Common myeloid progenitor, CD34-positive (primary cell): Measurements from ENCODE around the gene DLGAP4.

Experiments
- CTCF ChIA-PET: fragments of 350-600 bp; sonication (Branson Sonifier 250); formaldehyde crosslinking; loops from one replicate; lab custom pipeline; 2021; ENCODE audit warnings: antibody characterized with exemption; lab: Charles Lee
- POLR2A ChIA-PET: fragments of 350-600 bp; sonication (Branson Sonifier 250); formaldehyde crosslinking; loops from one replicate; lab custom pipeline; 2021; ENCODE audit warnings: antibody characterized with exemption; lab: Charles Lee
- DNase-seq, 3 donors: peaks; one replicate each; pipeline versions ENCODE4 v3.0.0 to v3.0.0-alpha.2; 2013
- H3K27ac ChIP-seq, 2 experiments: 1 replicate in 1 of 2; 2 replicates in 1 of 2; pipeline ENCODE4 v1.7.0; 2013; ENCODE audit warnings: inconsistent platforms in 2 of 2, low read length in 2 of 2, mild to moderate bottlenecking in 2 of 2, low read depth in 1 of 2, moderate library complexity in 1 of 2; ENCODE audit not compliant: severe bottlenecking in 2 of 2, insufficient read depth in 1 of 2, poor library complexity in 1 of 2
- H3K27me3 ChIP-seq, 5 experiments: replicated peaks in 2 of 5; 1 replicate in 3 of 5; 2 replicates in 2 of 5; pipeline versions ENCODE4 v1.6.1 to v1.7.0; 2013; ENCODE audit warnings: low read length in 4 of 5, mild to moderate bottlenecking in 2 of 5, moderate library complexity in 2 of 5, inconsistent platforms in 1 of 5; ENCODE audit not compliant: insufficient read depth in 5 of 5, control insufficient read depth in 4 of 5
- H3K36me3 ChIP-seq, 4 experiments: 1 replicate in 2 of 4; 2 replicates in 2 of 4; pipeline versions ENCODE4 v1.6.1 to v1.7.0; 2013; ENCODE audit warnings: low read length in 3 of 4, control low read depth in 1 of 4, mild to moderate bottlenecking in 1 of 4; ENCODE audit not compliant: control insufficient read depth in 4 of 4, insufficient read depth in 4 of 4
- H3K4me1 ChIP-seq, 4 experiments: 1 replicate in 3 of 4; 2 replicates in 1 of 4; pipeline versions ENCODE4 v1.6.1 to v1.7.1; 2013; ENCODE audit warnings: low read length in 3 of 4, mild to moderate bottlenecking in 3 of 4, control low read depth in 1 of 4, inconsistent platforms in 1 of 4, moderate library complexity in 1 of 4; ENCODE audit not compliant: control insufficient read depth in 4 of 4, insufficient read depth in 4 of 4; ENCODE audit errors: control extremely low read depth in 1 of 4
- H3K4me3 ChIP-seq, 7 experiments: 1 replicate in 4 of 7; 2 replicates in 3 of 7; pipeline versions ENCODE4 v1.5.1 to v1.7.0; 2013; ENCODE audit warnings: mild to moderate bottlenecking in 7 of 7, low read length in 6 of 7, moderate library complexity in 6 of 7, inconsistent platforms in 2 of 7, low read depth in 2 of 7, control low read depth in 1 of 7; ENCODE audit not compliant: insufficient read depth in 4 of 7, control insufficient read depth in 1 of 7; ENCODE audit errors: extremely low read depth in 1 of 7
- H3K9me3 ChIP-seq, 5 experiments: 1 replicate in 4 of 5; 2 replicates in 1 of 5; pipeline versions ENCODE4 v1.6.1 to v1.7.1; 2013; ENCODE audit warnings: low read length in 4 of 5, mild to moderate bottlenecking in 2 of 5, inconsistent platforms in 1 of 5, low read depth in 1 of 5, moderate library complexity in 1 of 5; ENCODE audit not compliant: control insufficient read depth in 4 of 5, insufficient read depth in 2 of 5; ENCODE audit errors: control extremely low read depth in 1 of 5
- WGBS: methylation state at CpG from one replicate; pipeline ENCODE4 v1.1.5; 2013; ENCODE audit not compliant: insufficient coverage; 5-methylcytosine and 5-hydroxymethylcytosine counted together

Gene DLGAP4

DNA sequence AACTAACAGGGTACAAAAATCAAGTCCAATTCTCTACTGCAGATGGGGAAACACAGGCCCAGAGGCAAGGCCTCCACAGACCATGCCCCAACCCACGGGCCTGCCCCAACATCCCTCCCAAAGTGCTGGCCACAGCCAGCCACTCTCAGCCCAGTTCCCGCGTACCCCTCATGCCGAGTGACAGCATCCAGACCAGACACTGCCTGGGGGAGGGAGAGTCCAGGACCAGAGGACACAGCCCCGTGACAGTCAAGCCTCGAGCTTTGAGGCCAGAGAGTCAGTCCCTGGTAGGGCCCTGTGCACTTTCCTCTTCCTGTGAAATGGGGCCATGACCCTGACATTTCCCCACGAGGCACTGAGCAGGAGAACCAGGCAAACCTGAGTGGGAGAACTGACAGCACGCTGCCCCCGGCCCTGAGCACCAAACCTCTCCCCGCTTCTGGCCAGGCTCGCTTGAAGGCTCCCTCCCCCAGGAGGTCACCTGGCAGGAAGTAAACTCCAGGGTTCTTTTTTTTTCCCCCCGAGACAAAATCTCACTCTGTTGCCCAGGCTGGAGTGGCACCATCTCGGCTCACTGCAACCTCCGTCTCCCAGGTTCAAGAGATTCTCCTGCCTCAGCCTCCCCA, 240.1 kb downstream of the DLGAP4 start:
- WGBS = 90% methylated on average over 13 of the region's 14 CpGs
- H3K27ac ChIP-seq = no peak overlapping the region
- H3K9me3 ChIP-seq = no peaks in the 10 kb centered on the region
- no peak for DNase-seq
- CTCF ChIA-PET = interaction anchor here (1.0 to 1.6 kb wide), 3 partner anchors 11 to 40 kb away, joined by 3 to 5 read pairs (median 4); no protein-coding TSS in a partner anchor
- H3K36me3 ChIP-seq = no peaks in the 10 kb centered on the region
- POLR2A ChIA-PET = no interaction called here
- no peaks in the 10 kb centered on the region for H3K27me3 ChIP-seq
- no peak overlapping the region for H3K4me3 ChIP-seq
- H3K4me1 ChIP-seq = peaks cover 0 to 7% (median 6%) of the 10 kb centered on the region in 4 experiments

DNA sequence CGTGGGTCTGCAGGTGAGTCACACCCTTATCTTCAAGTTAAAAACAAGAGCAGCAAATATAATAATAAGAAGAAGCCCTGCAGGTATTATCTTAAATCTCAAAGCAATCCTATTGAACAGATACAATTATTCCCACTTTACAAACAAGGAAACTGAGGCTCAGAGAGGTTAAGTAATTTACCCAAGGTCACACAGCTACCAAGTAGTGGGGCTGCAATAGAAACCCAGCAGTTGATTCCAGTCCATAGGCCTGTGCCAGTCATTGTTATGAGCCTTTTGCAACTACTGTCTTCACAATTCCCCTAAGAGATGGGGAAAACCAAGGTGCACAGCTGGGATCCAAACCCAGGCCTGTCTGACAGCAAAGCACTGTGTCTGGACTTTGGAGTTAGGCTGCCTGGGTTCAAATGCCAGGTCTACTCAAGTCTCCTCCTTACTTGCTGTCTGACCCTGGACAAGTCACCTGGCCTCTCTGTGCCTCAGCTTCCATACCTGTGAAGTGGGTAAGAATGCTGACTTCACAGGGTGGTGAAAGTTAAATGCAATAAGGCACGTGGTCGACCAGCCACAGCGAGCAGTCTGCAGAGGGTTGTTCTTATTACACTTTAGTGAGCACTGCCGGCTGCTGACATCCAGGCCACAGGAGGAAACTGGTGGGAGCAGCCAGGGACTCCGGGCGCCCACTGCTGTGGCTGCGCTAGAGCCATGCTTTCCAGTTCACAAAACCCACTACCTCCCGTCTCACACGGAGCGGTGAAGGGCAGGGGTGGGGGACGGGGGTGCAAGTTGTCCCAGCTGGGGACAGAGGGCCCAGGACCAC, 241.3 kb downstream of the DLGAP4 start:
- Histone ChIP-seq H3K36me3 (no peaks in the 10 kb centered on the region), H3K4me3 (no peak overlapping the region), H3K4me1 (peaks cover 0 to 7% (median 0%) of the 10 kb centered on the region in 4 experiments), H3K27ac (no peak overlapping the region), H3K9me3 (no peaks in the 10 kb centered on the region), H3K27me3 (no peaks in the 10 kb centered on the region)
- ChIA-PET POLR2A (no interaction called here), CTCF (interaction anchor here (1.1 to 2.9 kb wide), 4 partner anchors 10 to 50 kb away, joined by 3 to 8 read pairs (median 4); no protein-coding TSS in a partner anchor)
- WGBS = 95% methylated on average over 11 of the region's 12 CpGs
- no peak for DNase-seq

DNA sequence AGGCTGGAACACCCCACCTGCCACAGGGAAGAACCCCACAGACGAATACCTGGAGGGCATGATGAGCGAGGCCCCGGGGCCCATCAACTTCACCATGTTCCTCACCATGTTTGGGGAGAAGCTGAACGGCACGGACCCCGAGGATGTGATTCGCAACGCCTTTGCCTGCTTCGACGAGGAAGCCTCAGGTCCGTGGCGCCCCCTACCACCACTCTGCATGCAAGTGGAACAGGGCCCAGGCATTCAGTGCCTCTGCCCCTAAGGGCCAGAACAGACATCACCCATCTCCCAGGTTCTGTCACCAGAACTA, 241.8 kb downstream of the DLGAP4 start:
- H3K27me3 ChIP-seq = no peaks in the 10 kb centered on the region
- H3K36me3 ChIP-seq = no peaks in the 10 kb centered on the region

DNA sequence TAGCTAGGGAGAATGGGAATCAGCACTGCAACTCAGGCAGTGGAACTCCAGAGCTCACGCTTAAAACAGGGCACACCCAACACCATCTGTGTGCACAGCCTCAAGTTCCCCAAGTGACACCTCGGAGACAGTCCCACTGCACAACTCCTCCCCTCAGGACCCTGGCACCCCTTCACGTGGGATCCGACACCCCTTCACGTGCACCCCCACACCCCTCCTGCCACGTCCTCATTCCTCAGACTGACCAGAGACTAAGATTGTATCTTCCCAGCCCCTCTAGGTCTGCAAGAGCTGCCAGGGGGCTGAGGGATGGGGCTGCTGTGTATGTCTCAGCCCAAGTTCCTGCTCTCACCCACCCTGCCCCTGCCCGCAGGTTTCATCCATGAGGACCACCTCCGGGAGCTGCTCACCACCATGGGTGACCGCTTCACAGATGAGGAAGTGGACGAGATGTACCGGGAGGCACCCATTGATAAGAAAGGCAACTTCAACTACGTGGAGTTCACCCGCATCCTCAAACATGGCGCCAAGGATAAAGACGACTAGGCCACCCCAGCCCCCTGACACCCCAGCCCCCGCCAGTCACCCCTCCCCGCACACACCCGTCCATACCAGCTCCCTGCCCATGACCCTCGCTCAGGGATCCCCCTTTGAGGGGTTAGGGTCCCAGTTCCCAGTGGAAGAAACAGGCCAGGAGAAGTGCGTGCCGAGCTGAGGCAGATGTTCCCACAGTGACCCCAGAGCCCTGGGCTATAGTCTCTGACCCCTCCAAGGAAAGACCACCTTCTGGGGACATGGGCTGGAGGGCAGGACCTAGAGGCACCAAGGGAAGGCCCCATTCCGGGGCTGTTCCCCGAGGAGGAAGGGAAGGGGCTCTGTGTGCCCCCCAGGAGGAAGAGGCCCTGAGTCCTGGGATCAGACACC, 242.8 kb downstream of the DLGAP4 start:
- CTCF ChIA-PET = interaction anchor here (1.2 to 2.9 kb wide), 4 partner anchors 9 to 225 kb away, joined by 3 to 8 read pairs (median 4); partner anchors contain the start of gene DSN1
- Histone ChIP-seq H3K27me3 (no peaks in the 10 kb centered on the region), H3K9me3 (no peaks in the 10 kb centered on the region), H3K27ac (no peak overlapping the region), H3K4me3 (no peak overlapping the region), H3K4me1 (peaks cover 0 to 3% (median 0%) of the 10 kb centered on the region in 4 experiments), H3K36me3 (no peaks in the 10 kb centered on the region)
- POLR2A ChIA-PET = interaction anchor here (0.6 kb wide), 1 partner anchor 10 kb away, joined by 3 read pairs; no protein-coding TSS in a partner anchor
- DNase-seq = no peak
- 96% methylated on average over 15 of the region's 23 CpGs for WGBS

More for the DNA sequence above, 241.8 kb downstream of the DLGAP4 start:
- Histone ChIP-seq H3K27ac (no peak overlapping the region), H3K4me1 (peaks cover 0 to 3% (median 0%) of the 10 kb centered on the region in 4 experiments), H3K9me3 (no peaks in the 10 kb centered on the region), H3K4me3 (no peak overlapping the region)
- peak in 2 of 3 donors; percentile 33 to 43 for DNase-seq
- POLR2A ChIA-PET = no interaction called here
- CTCF ChIA-PET = interaction anchor here (1.5 to 2.9 kb wide), 2 partner anchors 14 to 49 kb away, joined by 3 to 8 read pairs; no protein-coding TSS in a partner anchor
- WGBS = 96% methylated on average over 10 of the region's 12 CpGs

DNA sequence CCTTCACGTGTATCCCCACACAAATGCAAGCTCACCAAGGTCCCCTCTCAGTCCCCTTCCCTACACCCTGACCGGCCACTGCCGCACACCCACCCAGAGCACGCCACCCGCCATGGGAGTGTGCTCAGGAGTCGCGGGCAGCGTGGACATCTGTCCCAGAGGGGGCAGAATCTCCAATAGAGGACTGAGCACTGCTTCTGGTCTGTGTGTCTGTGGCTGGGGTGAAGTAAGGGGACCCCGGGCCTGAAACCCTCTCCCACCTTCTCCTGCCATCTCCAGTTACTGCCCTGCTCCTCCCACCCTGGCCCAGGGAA, 243.4 kb downstream of the DLGAP4 start:
- DNase-seq = no peak
- Histone ChIP-seq H3K36me3 (no peaks in the 10 kb centered on the region), H3K9me3 (no peaks in the 10 kb centered on the region), H3K27ac (no peak overlapping the region), H3K27me3 (no peaks in the 10 kb centered on the region), H3K4me3 (no peak overlapping the region), H3K4me1 (peaks cover 0 to 3% (median 0%) of the 10 kb centered on the region in 4 experiments)
- CTCF ChIA-PET = interaction anchor here (1.2 to 2.9 kb wide), 3 partner anchors 9 to 225 kb away, joined by 3 to 8 read pairs (median 4); partner anchors contain the start of gene DSN1
- no CpG with 5 or more reads among the region's 9 CpGs for WGBS
- POLR2A ChIA-PET = no interaction called here

DNA sequence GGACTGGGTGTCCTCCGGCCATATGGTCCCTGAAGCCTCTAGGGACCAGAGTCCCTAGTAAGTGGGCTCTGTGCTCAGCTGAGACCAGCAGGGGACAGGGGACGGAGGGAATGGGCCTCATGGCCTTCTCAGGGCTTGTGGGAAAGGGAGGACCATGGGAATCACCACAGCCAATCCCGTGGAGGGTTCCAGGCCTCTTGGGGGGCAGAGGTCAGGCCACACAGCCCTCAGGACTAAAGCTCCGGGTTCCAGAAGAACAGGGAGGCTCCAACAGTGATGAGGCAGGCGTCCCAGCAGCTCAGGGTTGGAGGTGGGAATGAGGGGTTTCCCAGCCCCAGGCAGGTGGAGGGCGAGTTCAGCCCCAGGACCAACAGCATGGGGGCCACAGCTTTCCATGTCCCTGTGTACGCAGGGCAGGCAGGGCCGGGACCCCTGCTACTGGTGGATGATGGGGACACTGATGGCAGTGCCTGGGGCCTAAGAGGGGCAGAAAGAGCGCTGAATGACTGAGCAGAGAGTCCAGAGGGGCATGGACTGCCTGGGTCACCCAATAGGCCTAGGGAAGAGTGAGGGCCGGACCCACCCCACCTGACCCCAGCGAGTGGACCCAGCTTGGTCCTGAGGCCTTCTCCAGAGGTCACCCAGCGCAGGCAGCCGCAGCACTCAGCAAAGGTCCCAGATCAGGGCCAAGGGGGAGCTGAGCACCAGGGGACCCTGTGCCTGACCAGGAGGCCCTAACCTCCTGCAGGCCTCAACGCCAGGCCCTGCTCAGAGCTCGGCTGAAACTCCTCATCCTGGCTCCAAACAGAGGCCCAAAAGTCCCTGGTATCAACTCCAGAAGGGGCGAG, 244.0 kb downstream of the DLGAP4 start:
- POLR2A ChIA-PET = no interaction called here
- H3K4me1 ChIP-seq = peaks cover 0 to 3% (median 0%) of the 10 kb centered on the region in 4 experiments
- no peaks in the 10 kb centered on the region for H3K27me3 ChIP-seq
- no peak overlapping the region for H3K4me3 ChIP-seq
- CTCF ChIA-PET = interaction anchor here (1.2 to 1.8 kb wide), 4 partner anchors 9 to 224 kb away, joined by 3 to 11 read pairs (median 4); partner anchors contain the start of genes DSN1, MYL9 and RAB5IF
- no peak overlapping the region for H3K27ac ChIP-seq
- 96% methylated on average over 15 of the region's 16 CpGs for WGBS
- no peaks in the 10 kb centered on the region for H3K36me3 ChIP-seq
- H3K9me3 ChIP-seq = no peaks in the 10 kb centered on the region
- no peak for DNase-seq
